Forelimb muscle (tissue), 1 donor: Measurements from ENCODE around the gene AKAP13. TPM values are rescaled to one million over a fixed set of nuclear protein-coding genes. Genes with fewer than 3 reads are reported as not detected.
"Not testable (repeated sequence)": the region's sequence is repeated elsewhere in the genome, so short reads cannot be mapped to it uniquely, and the experiment has no call there.

Experiments
- DNase-seq: peaks from one replicate; pipeline ENCODE4 v3.0.0-alpha.2; 2013; ENCODE audit warnings: low read depth
- polyA plus RNA-seq: library from polyadenylated mRNA; unstranded; fragments of 120-200 nt; gene quantifications from one replicate; pipeline ENCODE4 v1.2.1, GENCODE V29; 2013; ENCODE audit not compliant: insufficient read length

The AKAP13 gene
- polyA plus RNA-seq, 1 donor: 61.1 TPM

DNA sequence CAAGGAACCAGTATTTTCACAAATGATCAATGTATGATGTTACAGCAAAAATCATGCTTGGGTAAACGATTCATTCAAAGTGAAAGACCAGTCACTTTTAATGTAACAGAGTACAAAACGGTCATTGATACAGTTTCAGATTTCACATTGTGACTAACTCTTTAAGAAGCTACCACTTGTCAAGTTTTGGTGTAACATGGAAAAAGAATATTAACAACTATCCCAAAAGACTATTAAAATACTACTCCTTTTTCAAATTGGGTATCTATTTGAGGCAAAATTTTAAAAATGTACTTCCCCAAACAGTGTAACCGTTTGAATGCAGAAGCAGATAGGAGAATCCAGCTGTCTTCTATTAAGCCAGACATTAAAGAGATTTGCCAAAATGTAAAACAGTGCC lies 31.7 kb downstream of the AKAP13 start:
- no peak for DNase-seq

DNA sequence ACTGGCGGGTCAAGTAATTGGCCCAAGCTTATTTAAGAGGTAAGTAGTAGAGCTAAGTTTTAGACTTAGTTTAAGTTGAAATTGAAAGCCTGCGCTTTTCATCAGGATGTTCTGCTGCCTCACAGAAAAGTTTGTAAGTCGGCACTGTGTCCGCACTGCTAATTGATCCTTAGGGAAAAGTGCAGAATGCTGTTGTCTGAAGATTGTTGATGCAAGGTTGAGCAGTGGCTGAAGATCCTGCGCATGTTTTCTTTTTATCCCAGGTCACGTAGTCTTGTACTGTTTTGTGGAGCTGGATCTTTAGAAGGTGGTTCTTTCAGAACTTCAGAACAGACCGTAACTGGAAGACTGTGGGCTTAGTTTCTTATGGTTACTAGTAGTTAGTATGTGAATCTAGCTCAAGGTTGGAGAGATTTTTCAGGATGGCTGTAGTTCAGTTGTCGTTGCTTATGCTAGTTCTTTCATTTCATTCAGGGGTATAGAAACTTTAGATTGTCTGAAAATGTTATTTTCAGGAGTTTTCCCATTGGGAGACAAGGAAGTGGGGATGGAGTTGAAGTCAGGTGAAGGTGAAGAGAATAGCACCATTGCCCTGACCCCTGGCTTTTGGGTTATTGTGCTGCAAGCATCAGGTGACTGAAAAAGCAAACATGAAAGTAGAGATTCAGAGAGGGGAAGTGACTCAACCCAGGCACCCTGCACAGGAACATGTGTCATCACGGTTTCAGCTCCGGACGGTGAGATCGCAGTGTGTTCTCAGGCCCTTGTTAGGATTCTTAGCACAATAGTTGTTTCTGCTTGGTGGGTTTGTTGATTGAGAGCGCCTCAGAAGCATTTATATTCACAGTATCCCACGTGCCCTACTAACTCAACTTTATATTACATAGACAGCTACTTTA lies 32.8 kb downstream of the AKAP13 start:
- DNase-seq: no peak

DNA sequence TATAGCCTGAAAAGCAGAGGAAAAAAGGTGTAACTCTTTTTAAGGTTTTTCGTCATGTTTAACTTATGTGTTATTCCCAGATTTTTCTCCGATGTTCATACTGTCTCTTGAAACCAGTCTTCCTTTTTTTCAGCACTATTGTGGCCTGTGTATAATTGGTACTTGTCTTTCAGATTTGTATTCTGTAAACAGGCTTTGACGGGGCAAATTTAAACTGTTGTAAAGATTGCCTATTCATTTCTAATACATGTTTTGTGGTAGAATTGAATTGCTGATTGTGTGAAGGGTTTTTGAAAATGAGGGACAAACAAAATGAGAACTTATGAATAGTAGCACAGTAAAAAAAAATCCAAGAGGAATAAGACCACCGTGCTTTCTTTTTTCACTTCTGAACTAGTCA lies 33.6 kb downstream of the AKAP13 start:
- DNase-seq: no peak

DNA sequence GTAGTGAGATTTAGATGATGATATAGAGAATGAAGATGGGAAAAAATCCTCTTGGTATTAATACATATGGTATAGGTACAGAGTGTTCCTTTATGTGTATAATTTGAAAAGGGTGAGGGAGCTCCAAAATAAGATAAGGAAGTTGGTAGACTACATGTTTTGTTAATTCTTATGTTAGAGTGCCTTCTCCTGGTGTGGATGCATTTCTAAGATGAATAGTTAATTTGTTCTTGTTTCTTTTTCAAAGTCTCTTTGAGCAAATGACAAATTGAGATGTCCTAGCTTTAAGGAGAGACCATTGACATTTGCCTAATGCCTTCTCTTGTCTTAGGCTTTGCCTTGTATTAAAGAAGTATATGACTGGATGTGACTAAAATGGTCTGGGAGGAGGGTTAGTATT lies 34.1 kb downstream of the AKAP13 start:
- DNase-seq: no peak

DNA sequence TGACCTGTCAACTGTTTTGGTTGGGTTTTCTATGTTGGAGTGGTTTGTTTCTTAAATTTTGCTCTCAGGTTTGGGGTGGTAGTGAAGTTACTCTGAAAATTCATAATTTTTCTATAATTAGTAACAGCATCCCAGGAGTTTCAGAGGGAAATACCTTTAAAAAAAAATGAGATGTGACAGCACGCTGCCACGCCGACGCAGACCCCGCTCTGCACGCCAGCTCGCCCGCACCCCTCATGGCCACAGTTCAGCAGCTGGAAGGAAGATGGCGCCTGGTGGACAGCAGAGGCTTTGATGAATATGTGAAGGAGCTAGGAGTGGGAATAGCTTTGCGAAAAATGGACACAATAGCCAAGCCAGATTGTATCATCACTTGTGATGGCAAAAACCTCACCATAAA lies 34.6 kb downstream of the AKAP13 start:
- DNase-seq: no peak

DNA sequence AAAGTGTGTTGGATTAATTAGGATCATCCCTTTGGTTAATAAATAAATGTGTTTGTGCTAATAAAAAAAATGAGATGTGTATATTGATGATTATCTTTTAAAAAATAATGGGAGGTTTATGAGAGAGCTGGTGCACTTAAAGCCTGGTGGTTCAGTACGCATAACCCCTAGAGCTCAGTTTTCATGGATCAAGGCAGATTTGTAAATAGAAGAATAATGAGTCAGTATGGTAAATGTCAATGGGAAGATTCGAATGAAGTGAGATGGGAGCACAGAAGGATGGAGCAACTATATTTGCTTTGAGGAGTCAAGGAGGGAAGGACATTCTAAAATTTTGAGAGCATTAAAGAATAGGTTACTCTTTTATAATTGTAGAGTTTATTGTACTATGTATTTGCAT lies 35.4 kb downstream of the AKAP13 start:
- DNase-seq: no peak

DNA sequence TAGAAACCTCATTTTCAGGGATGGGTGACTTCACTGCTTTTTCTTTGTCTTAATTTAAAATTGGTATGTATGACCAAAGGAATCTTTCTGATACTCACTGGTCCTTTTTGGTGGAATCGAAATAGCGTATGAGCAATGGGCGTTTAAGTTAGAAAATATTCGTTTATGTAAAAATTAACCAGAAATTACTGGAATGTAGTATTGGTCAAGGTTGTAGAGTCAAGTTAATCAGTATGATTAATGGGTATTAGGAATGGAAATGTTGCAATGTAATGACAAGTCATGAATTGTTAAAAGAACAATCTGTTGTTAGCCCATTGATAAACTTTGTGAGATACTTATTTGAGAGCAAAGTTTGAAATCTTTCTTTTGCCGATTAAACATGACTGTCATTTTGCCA lies 36.9 kb downstream of the AKAP13 start:
- no peak for DNase-seq

DNA sequence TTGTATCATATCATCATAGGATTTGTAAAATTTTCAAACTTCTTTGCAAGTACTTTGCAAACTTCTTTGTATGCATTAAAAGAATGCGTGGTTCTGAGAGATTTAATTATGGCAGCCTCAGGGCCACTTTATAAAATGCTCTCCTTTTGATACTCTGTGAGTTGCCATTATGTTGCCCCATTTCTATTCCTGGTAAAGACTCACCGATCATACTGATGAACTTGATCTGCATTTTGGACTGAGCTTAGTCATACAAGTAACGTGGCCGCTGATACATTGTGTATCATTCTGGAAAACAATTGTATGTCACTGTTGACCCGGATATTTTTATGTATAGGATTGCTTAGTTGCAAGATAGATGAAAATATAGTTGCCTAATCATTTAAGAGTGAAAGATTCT lies 38.8 kb downstream of the AKAP13 start:
- no peak for DNase-seq

DNA sequence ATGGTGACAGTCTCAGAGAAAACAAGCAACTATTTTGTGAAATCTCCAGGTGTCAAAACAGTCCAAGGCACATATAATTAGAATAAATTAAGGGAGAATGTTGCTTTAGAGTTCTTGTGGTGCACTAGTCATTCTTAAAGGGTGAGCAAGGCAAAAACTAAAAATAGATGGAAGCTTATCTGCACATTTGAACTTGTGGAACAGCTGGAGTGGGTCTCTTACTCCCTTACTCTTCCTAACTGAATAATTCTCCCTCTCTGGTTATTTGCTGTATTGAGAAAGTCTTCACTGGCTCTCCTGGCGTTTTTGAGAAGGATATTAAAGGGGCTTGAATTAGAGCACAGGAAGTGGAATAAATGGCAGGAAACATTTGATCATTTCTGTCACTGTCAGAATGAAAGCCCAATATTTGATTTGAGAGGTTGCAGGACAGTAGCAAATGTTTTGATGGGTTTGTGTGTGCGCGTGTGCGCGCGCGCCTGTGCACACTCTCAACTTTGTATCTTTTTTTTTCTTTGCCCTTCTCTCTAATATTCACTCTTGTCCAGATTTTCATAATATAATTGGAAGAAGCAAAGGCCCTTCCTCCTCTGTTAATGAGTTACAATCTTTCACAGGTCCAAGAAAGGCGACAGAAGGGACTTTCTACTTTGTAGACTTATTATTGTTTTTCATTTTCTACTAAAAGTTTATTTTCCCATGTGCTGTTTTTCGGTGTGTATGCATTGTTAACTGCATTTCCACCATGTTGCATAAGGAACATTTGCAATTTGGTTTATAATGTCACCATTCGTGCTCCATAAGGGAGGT lies 40.9 kb downstream of the AKAP13 start:
- DNase-seq: no peak

DNA sequence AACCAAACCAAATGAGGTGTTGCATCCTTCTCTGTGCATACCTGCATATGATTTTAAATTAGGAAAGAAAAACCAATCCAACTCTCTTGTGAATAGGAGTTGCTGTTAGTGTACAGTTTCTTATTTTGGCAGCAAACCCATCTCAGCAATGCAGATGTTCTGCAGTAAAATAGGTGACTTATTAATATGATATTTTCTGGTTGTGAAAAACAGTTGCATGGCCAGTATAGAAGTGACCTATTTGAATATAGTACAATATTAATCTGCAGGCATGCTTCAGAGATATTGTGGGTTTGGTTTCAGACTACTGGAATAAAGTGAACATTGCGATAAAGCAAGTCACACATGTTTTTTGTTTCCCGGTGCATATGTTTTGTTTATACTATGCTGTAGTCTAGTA lies 42.2 kb downstream of the AKAP13 start:
- no peak for DNase-seq

DNA sequence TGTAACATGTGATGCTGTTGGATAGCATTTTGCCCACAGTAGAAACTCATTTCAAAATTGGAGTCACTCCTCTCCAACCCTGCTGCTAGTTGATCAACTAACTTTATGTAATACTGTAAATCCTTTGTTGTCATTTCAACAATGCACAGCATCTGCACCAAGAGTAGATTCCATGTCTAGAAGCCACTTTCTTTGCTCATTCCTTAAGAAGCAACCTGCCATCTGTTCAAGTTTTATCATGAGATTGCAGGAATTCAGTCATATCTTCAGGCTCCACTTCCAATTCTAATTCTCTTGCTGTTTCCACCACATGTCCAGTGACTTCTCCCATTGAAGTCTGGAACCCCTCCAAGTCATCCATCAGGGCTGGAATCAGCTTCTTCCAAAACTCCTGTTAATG lies 42.9 kb downstream of the AKAP13 start:
- DNase-seq: no peak

DNA sequence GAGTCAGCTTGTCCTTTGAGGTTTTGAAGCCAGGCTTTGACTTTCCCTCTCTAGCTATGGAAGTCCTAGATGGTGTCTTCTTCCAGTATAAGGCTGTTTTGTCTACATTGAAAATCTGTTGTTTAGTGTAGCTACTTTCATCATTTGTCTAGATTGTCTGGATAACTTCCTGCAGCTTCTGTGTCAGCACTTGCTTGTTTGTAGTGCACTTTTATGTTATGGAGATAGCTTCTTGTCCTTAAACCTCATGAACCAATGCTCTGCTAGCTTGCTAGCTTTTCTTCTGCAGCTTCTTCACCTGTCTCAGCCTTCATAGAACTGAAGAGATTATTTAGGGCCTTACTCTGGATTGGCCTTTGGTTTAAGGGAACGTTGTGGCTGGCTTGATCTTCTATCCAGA lies 43.8 kb downstream of the AKAP13 start:
- DNase-seq: no peak

DNA sequence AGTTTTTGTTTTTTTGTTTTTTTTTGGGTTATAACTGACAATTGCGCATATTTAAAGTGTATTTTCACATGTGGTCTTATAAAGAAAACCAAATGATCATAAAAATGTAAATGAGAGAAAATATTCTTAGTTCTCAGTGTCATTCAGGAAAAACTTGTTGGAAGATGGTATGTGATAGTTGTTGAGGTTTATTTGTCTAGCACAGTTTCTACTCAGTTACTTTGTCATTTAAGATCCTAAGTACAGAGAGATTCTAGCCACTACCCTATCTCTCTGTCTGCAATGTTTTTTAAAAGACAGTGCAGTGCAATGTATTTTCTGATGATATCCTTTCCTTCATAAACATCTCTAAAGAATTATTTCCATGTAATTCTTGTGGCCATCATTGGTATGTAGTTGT lies 46.1 kb downstream of the AKAP13 start:
- DNase-seq: no peak

DNA sequence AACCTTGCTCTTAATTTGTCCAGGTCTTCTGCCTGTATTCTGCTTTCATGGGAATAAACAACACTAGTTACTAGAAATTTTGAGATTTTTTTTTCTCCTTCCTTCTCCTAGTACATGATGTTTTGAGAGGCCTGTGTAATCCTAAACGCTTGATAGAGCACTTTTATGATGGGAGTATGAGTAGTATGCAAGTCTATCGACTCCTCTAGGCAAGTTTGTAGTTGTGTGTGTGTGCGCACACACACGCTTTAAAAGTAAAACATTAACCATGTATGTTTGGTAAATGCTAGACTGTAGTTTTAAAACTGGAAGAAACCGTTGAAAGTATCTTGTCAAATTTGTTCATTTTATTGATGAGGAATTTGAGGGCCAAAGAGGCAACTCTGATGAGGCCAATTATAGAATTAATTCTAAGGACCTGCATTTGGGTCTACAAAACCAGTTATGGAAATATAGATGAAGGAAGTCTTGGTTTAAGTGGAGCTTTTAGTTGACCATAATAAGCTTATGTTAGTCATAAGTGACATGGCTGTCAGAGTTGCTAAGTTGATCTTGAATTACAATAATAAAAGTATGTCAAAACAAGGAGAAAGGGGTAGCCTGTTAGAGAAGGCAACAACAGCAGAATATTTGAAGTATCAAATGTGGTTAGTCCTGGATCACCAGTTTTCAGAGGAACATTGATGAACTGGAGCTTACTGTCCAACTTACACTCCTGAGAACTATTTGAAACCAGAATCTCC lies 47.1 kb downstream of the AKAP13 start:
- no peak for DNase-seq

DNA sequence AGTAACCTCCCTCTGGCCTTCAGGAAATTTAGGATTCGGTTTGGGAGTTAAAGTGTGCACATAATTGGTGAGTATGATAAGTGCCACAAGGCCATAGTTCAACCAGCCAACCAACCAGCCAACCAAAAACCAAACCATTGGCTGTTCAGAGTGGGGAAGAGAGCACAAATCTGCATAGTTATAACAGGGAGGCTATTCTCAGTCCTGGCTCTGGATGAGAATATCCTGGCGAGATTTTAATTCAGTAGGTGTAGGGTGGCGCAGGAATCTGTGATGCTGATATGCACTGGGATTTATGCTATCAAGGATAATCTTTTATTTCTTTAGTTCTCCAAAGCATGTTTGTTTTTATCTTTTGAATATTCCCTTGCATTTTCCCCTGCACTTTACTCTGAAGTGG lies 49.1 kb downstream of the AKAP13 start:
- DNase-seq: no peak

DNA sequence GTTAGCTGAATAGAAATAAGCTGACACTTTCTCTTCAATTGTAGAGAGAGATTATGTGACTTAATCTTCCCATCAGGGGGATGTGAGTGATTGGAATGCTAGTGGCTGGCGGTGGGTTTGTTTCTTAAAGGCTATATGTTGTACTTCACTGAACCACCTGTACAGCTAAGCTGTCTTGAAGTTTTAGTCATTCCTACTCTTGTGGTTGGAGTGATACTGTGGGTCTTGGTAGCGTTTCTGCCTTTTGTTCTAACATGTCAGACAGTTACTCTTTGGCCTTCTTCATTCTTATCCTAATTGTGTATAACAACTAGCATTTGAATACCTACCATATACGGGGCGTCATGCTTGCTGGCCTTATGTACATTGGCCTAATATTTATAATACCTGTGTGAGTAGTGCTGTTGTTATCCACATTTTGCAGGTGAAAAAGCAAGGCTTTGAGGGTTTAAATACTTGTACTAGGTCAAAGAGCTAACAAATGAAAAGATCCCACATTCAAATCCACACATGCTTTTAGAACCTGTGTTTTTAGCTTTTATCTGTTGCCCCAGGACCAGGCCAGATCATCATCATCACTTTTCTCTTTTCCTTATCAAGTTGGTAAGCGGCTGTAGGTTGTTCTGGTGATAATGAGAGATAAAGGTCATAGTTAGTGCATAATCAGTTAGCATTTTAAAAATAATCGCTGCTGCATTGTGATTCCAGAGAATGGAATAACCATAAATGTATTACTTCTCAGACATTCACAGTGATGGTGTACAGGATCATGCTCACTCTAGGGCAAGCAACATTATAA lies 50.2 kb downstream of the AKAP13 start:
- no peak for DNase-seq

DNA sequence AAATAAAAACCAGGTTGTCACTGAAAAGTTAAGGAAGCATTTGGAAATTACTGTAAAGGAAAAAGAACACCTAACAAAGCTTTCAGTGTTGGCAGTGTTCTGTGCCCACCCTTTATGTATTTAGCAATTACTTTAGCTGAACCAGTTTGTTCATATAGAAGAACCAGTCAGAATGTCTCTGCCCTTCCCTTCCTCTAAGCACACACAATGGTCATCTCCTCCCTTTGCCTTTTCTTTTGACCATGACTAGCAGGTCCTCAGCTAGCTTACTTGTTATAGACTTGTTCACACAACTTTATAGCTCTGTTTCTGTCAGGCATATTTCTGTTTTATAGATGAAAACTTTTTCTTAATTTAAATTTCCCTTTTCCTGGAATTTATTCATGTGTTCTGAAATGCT lies 59.6 kb downstream of the AKAP13 start:
- no peak for DNase-seq

DNA sequence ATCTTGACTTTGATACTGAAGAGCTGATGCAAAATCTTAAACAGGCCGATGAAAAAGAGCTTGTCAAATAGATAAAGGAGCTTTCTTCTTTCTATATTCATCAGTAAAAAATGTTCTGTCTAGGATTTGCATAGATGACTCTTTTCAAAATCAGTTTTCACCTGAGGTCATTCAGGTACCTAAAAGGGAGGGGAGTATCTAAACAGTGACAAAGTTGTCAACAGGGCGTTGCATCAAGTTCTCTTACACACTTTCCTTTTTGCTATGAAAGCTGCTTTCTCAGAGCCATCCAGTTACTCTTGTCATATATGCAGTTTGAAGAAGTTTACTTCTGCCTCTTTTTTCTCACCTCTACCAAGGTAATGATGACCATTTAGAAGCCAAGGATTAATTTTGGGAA lies 60.0 kb downstream of the AKAP13 start:
- no peak for DNase-seq

DNA sequence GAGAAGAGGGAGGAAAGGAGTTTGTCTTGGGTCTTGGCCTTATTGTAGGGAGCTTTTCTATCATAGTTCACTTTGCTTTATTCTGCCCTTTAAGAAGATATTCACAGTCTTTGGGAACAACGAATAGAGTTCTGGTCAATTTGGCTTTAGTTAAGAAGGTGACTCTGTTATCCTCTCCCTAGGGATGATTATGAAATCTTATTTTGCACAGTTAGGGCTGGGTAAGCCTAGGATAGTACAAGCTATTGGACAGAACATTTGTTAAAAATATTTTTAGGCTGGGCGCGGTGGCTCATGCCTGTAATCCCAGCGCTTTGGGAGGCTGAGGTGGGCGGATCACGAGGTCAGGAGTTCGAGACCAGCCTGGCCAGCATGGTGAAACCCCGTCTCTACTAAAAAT lies 61.5 kb downstream of the AKAP13 start:
- not testable (repeated sequence) for DNase-seq

DNA sequence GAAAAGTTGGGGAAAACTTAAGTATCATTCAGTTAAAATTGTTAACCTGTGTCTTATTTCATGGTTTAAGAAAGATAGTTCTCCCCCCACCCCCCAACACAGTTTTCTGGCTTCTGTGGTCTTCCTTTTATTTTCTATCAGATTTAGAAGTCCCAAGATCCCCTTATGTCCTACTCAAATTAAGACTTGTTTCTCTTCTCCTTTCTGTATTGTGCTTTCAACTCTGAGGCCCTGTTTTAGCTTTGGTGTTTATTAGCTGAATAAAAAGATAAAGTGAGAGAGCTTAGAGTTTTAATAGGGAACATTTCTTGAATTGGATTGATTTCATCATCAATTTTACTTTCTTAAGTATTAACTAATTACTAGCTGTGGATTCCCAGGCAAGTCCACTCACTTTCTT lies 62.6 kb downstream of the AKAP13 start:
- no peak for DNase-seq

DNA sequence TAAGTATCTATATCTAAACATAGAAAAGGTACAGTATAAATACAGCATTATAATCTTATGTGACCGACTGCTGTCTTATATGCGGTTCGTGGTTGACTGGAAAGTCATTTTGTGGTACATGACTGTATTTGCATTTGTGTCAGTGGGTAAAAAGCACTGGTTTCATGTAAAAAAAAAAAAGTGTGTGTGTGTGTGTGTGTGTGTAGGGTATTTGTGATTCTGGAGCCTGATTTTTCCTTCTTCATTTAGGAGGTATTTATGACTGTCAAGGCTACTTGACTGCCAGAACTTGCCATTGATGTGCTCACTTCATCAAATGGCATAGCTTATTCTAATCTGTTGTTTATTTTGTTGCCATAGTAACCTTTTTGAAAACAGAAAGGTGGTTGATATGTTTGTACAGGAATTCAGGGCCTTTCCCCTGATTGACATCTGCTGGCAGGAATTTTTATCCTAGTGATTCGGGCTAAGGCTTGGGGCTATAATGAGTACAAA lies 63.2 kb downstream of the AKAP13 start:
- no peak for DNase-seq
